OCI-LY1 (cell line): ENCODE measurements around the gene SPART.

Source experiments
- H2AFZ ChIP-seq: fragments of 200-600 bp; sonication (generic), shearing (Covaris generic); 2 replicates; pipeline ENCODE4 v1.6.0; 2014; ENCODE audit warnings: antibody characterized with exemption, mild to moderate bottlenecking, low read length
- H3F3A ChIP-seq: fragments of 200-600 bp; sonication (generic), shearing (Covaris generic); 2 replicates; pipeline ENCODE4 v1.6.0; 2014; ENCODE audit warnings: mild to moderate bottlenecking, antibody characterized with exemption, low read length, moderate library complexity; ENCODE audit not compliant: insufficient read depth
- H3K27ac ChIP-seq: fragments of 200-600 bp; sonication (generic); 2 replicates; pipeline ENCODE4 v1.5.1; 2014; ENCODE audit warnings: low read length, mixed run types, mild to moderate bottlenecking, low read depth; ENCODE audit not compliant: poor library complexity, severe bottlenecking
- H3K27me3 ChIP-seq: fragments of 200-600 bp; sonication (generic); 2 replicates; pipeline ENCODE4 v1.6.0; 2014; ENCODE audit warnings: antibody characterized with exemption, mild to moderate bottlenecking, low read length, moderate library complexity; ENCODE audit not compliant: insufficient read depth
- H3K36me3 ChIP-seq: fragments of 200-600 bp; sonication (generic); 2 replicates; pipeline ENCODE4 v1.6.1; 2014; ENCODE audit warnings: mild to moderate bottlenecking, antibody characterized with exemption, low read length, moderate library complexity, mixed read lengths; ENCODE audit not compliant: insufficient read depth
- H3K4me1 ChIP-seq: fragments of 200-600 bp; sonication (generic); 2 replicates; pipeline ENCODE4 v1.5.1; 2014; ENCODE audit warnings: mild to moderate bottlenecking, low read length, moderate library complexity; ENCODE audit not compliant: insufficient read depth, severe bottlenecking
- H3K4me2 ChIP-seq: fragments of 200-600 bp; sonication (generic), shearing (Covaris generic); 2 replicates; pipeline ENCODE4 v1.6.1; 2014; ENCODE audit warnings: low read length
- H3K4me3 ChIP-seq: fragments of 200-600 bp; sonication (generic); 2 replicates; pipeline ENCODE4 v1.5.1; 2014; ENCODE audit warnings: low read length, low read depth, mild to moderate bottlenecking, mixed read lengths; ENCODE audit not compliant: poor library complexity, severe bottlenecking
- H3K79me2 ChIP-seq: fragments of 200-600 bp; shearing (Covaris generic); 2 replicates; pipeline ENCODE4 v1.6.1; 2016; ENCODE audit warnings: mixed run types, low read length, mixed read lengths; ENCODE audit not compliant: insufficient read depth
- H3K9ac ChIP-seq: fragments of 200-600 bp; sonication (generic), shearing (Covaris generic); 2 replicates; pipeline ENCODE4 v1.6.1; 2014; ENCODE audit warnings: mild to moderate bottlenecking, low read length, mixed read lengths
- H3K9me2 ChIP-seq: fragments of 200-600 bp; sonication (generic), shearing (Covaris generic); 2 replicates; pipeline ENCODE4 v1.6.1; 2014; ENCODE audit warnings: low read depth, mild to moderate bottlenecking, low read length, mixed read lengths
- H3K9me3 ChIP-seq: fragments of 200-600 bp; shearing (Covaris generic); 2 replicates; pipeline ENCODE4 v1.6.1; 2014; ENCODE audit warnings: low read length, mixed read lengths
- H4K20me1 ChIP-seq: fragments of 200-600 bp; sonication (generic), shearing (Covaris generic); 2 replicates; pipeline ENCODE4 v1.6.0; 2016; ENCODE audit warnings: mild to moderate bottlenecking, low read length; ENCODE audit not compliant: insufficient read depth
- CTCF ChIP-seq: fragments of 200-600 bp; sonication (generic), shearing (Covaris generic); IDR thresholded peaks from 2 replicates; pipeline ENCODE4 v1.5.1; 2017; ENCODE audit warnings: mild to moderate bottlenecking, antibody characterized with exemption, low read length, moderate library complexity, mixed read lengths
- EZH2 ChIP-seq: fragments of 200-600 bp; sonication (generic), shearing (Covaris generic); IDR thresholded peaks from 2 replicates; pipeline ENCODE4 v1.8.0; 2017; ENCODE audit warnings: borderline replicate concordance, mixed run types, mild to moderate bottlenecking, antibody characterized with exemption, low read length, moderate library complexity, mixed read lengths

SPART gene

GRCh38 chr13:36382030-36382429 is 35.8 kb upstream of the SPART start:
- H3K79me2 ChIP-seq, result no peaks in the 10 kb centered on the region
- H3F3A ChIP-seq, result no peaks in the 10 kb centered on the region
- H3K4me3 ChIP-seq, result no peak overlapping the region
- no peak overlapping the region for H3K27ac ChIP-seq
- no peaks in the 10 kb centered on the region for H3K36me3 ChIP-seq
- no peak overlapping the region for H3K9ac ChIP-seq
- H3K27me3 ChIP-seq, result no peaks in the 10 kb centered on the region
- no peaks in the 10 kb centered on the region for H3K9me3 ChIP-seq
- H4K20me1 ChIP-seq, result no peaks in the 10 kb centered on the region
- no peak overlapping the region for H2AFZ ChIP-seq
- H3K4me1 ChIP-seq, result no peaks in the 10 kb centered on the region
- H3K9me2 ChIP-seq, result no peaks in the 10 kb centered on the region
- TF ChIP-seq EZH2 (no peak), CTCF (no peak)
- no peak overlapping the region for H3K4me2 ChIP-seq

GRCh38 chr13:36377826-36378468 is 31.8 kb upstream of the SPART start:
- no peak overlapping the region for H3K27ac ChIP-seq
- H3F3A ChIP-seq, result no peaks in the 10 kb centered on the region
- H3K4me2 ChIP-seq, result no peak overlapping the region
- no peaks in the 10 kb centered on the region for H3K4me1 ChIP-seq
- H3K27me3 ChIP-seq, result no peaks in the 10 kb centered on the region
- H2AFZ ChIP-seq, result no peak overlapping the region
- no peak overlapping the region for H3K9ac ChIP-seq
- no peak overlapping the region for H3K4me3 ChIP-seq
- no peak for TF ChIP-seq CTCF
- no peak for TF ChIP-seq EZH2
- no peaks in the 10 kb centered on the region for H4K20me1 ChIP-seq
- H3K9me3 ChIP-seq, result no peaks in the 10 kb centered on the region
- no peaks in the 10 kb centered on the region for H3K36me3 ChIP-seq
- no peaks in the 10 kb centered on the region for H3K9me2 ChIP-seq
- H3K79me2 ChIP-seq, result no peaks in the 10 kb centered on the region

- Histone ChIP-seq H3F3A (no peaks in the 10 kb centered on the region), H3K9me2 (no peaks in the 10 kb centered on the region), H3K9me3 (no peaks in the 10 kb centered on the region), H4K20me1 (no peaks in the 10 kb centered on the region), H3K79me2 (no peaks in the 10 kb centered on the region), H3K27me3 (no peaks in the 10 kb centered on the region), H2AFZ (no peak overlapping the region), H3K36me3 (no peaks in the 10 kb centered on the region), H3K9ac (no peak overlapping the region), H3K4me3 (no peak overlapping the region), H3K27ac (no peak overlapping the region), H3K4me1 (no peaks in the 10 kb centered on the region), H3K4me2 (no peak overlapping the region)
- no peak for TF ChIP-seq EZH2
- TF ChIP-seq CTCF, result no peak
Measured at GRCh38 chr13:36374063-36374462, 27.9 kb upstream of the SPART start.
